Glutamatergic neuron (in vitro differentiated cells): ENCODE results near the gene RAB24. TPM values are rescaled to one million over a fixed set of nuclear protein-coding genes. Genes with fewer than 3 reads are reported as not detected.

ENCODE experiments used
- DNase-seq: peaks from one replicate; pipeline ENCODE4 v3.0.0; 2022
- H3K27ac Mint-ChIP-seq: one replicate; pipeline ENCODE4 v1.8.0; 2020; ENCODE audit warnings: mild to moderate bottlenecking, mixed read lengths, inconsistent platforms; ENCODE audit not compliant: unreplicated experiment
- H3K27me3 Mint-ChIP-seq: one replicate; pipeline ENCODE4 v1.8.0; 2020; ENCODE audit warnings: mild to moderate bottlenecking, moderate library complexity, mixed read lengths, inconsistent platforms; ENCODE audit not compliant: unreplicated experiment
- H3K36me3 Mint-ChIP-seq: one replicate; pipeline ENCODE4 v1.8.0; 2020; ENCODE audit warnings: mild to moderate bottlenecking, mixed read lengths, inconsistent platforms; ENCODE audit not compliant: unreplicated experiment
- H3K4me1 Mint-ChIP-seq: one replicate; pipeline ENCODE4 v1.8.0; 2020; ENCODE audit warnings: mild to moderate bottlenecking, low read depth, mixed read lengths, inconsistent platforms; ENCODE audit not compliant: unreplicated experiment
- H3K4me3 Mint-ChIP-seq: one replicate; pipeline ENCODE4 v1.8.0; 2020; ENCODE audit warnings: mild to moderate bottlenecking, mixed read lengths, inconsistent platforms; ENCODE audit not compliant: unreplicated experiment
- H3K9me3 Mint-ChIP-seq: one replicate; pipeline ENCODE4 v1.8.0; 2020; ENCODE audit warnings: mild to moderate bottlenecking, moderate library complexity, mixed read lengths, inconsistent platforms; ENCODE audit not compliant: unreplicated experiment
- CTCF ChIP-seq: fragments of 200-600 bp; sonication (generic); IDR thresholded peaks from one replicate; pipeline ENCODE4 v1.5.0; 2021; ENCODE audit not compliant: partially characterized antibody, unreplicated experiment
- long read RNA-seq: library from polyadenylated mRNA; unstranded; transcript quantifications from one replicate; pipeline ENCODE4 v2.0.0, GENCODE V29; 2020; ENCODE audit not compliant: unreplicated experiment
- total RNA-seq: library from RNA; stranded (reverse); fragmentation: NEBNext Ultra II Directional; extraction: Animal tissue kit (Norgen Biotek cat#: 25700); gene quantifications from one replicate; pipeline ENCODE4 v1.2.1, GENCODE V29; 2021; ENCODE audit not compliant: unreplicated experiment

RAB24 gene
- 13.5 TPM for total RNA-seq
- long read RNA-seq, transcript RAB24-201 (8 exons, 1,311 nt) = major isoform, 11 of 26 reads
- long read RNA-seq, transcript RAB24-206 (7 exons, 1,820 nt) = minor isoform, 9 of 26 reads
- long read RNA-seq, partial matches to known transcripts = 1 of 26 reads
- long read RNA-seq, other reads (novel, unspliced or antisense) = 2 of 26 reads

- Mint-ChIP-seq H3K9me3 (peaks cover 9% of the 10 kb centered on the region), H3K4me3 (peak within 1 kb of the TSS; percentile 97), H3K27me3 (peaks cover 26% of the 10 kb centered on the region), H3K36me3 (no peaks in the 10 kb centered on the region), H3K27ac (peak within 1 kb of the TSS; percentile 90), H3K4me1 (peaks cover 20% of the 10 kb centered on the region)
- DNase-seq = peak; percentile 97
- TF ChIP-seq CTCF = peak; percentile 34
Observed at GRCh38 chr5:177303121-177303924, at the start of gene RAB24, which contains the start of gene PRELID1. TSS of gene RAB24 (minus strand) at chr5:177303719. CDS start at chr5:177303288, 431 bp downstream. TSS of gene PRELID1 (plus strand) at chr5:177303799. CDS start at chr5:177303986, 187 bp downstream.

GRCh38 chr5:177353093-177353492, 49.6 kb upstream of the RAB24 start:
- TF ChIP-seq CTCF = no peak

GRCh38 chr5:177351392-177352329, 48.1 kb upstream of the RAB24 start, which contains the start of gene LMAN2:
TSS of gene LMAN2 (minus strand) at chr5:177351668. CDS start at chr5:177351647, 21 bp downstream.
- peaks cover 5% of the 10 kb centered on the region for H3K9me3 Mint-ChIP-seq
- H3K27ac Mint-ChIP-seq = peak within 1 kb of the TSS; percentile 98
- no peak for TF ChIP-seq CTCF
- H3K36me3 Mint-ChIP-seq = no peaks in the 10 kb centered on the region
- H3K4me1 Mint-ChIP-seq = peaks cover 10% of the 10 kb centered on the region
- peak within 1 kb of the TSS; percentile 97 for H3K4me3 Mint-ChIP-seq
- peak; percentile 87 for DNase-seq
- H3K27me3 Mint-ChIP-seq = peaks cover 2% of the 10 kb centered on the region

More at GRCh38 chr5:177353093-177353492, 49.6 kb upstream of the RAB24 start:
- DNase-seq = no peak
- Mint-ChIP-seq H3K9me3 (peaks cover 8% of the 10 kb centered on the region), H3K27ac (no peak overlapping the region), H3K27me3 (peaks cover 4% of the 10 kb centered on the region), H3K4me3 (no peak overlapping the region), H3K36me3 (no peaks in the 10 kb centered on the region), H3K4me1 (peaks cover 10% of the 10 kb centered on the region)

GRCh38 chr5:177350776-177351391, 47.4 kb upstream of the RAB24 start:
- no peaks in the 10 kb centered on the region for H3K36me3 Mint-ChIP-seq
- TF ChIP-seq CTCF = no peak

More at GRCh38 chr5:177350776-177351391, 47.4 kb upstream of the RAB24 start:
- peaks cover 5% of the 10 kb centered on the region for H3K9me3 Mint-ChIP-seq
- H3K4me1 Mint-ChIP-seq = peaks cover 10% of the 10 kb centered on the region
- DNase-seq = no peak
- peak overlapping the region; percentile 97 for H3K4me3 Mint-ChIP-seq
- peak overlapping the region; percentile 98 for H3K27ac Mint-ChIP-seq
- peaks cover 2% of the 10 kb centered on the region for H3K27me3 Mint-ChIP-seq
